Hepatocyte (in vitro differentiated cells): ENCODE measurements around the gene LRRC28.

ENCODE experiments used
- CTCF ChIP-seq: fragments of 200-600 bp; sonication (generic); IDR thresholded peaks from 2 replicates; pipeline ENCODE4 v1.5.1; 2016; ENCODE audit warnings: antibody characterized with exemption, mild to moderate bottlenecking; ENCODE audit not compliant: poor library complexity
- EZH2 ChIP-seq: fragments of 200-600 bp; sonication (generic); IDR thresholded peaks from 2 replicates; pipeline ENCODE4 v1.6.1; 2016; ENCODE audit warnings: antibody characterized with exemption, mild to moderate bottlenecking, borderline replicate concordance

GRCh38 chr15:99387421-99388168 is 136.3 kb downstream of the LRRC28 start:
- TF ChIP-seq CTCF = no peak
- TF ChIP-seq EZH2 = no peak
